ENCODE measurements around the gene MYO1D.

DNA sequence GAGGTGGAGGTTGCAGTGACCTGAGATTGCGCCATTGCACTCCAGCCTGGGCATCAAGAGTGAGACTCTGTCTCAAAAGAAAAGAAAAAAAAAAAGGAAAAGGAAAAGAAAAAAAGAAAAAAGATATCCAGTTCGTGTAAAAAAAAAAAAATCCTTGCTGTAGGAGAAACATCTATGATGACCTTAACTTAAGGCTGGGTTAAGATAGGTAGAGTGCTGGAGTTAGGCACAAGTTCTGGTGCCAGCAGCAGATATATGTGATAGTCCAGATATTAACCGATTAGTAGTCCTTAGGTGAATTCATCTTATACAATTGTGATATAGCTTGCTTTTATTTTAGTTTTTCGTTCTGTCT, 415.4 kb downstream of the MYO1D start:
- TF ChIP-seq, protein P1, sequence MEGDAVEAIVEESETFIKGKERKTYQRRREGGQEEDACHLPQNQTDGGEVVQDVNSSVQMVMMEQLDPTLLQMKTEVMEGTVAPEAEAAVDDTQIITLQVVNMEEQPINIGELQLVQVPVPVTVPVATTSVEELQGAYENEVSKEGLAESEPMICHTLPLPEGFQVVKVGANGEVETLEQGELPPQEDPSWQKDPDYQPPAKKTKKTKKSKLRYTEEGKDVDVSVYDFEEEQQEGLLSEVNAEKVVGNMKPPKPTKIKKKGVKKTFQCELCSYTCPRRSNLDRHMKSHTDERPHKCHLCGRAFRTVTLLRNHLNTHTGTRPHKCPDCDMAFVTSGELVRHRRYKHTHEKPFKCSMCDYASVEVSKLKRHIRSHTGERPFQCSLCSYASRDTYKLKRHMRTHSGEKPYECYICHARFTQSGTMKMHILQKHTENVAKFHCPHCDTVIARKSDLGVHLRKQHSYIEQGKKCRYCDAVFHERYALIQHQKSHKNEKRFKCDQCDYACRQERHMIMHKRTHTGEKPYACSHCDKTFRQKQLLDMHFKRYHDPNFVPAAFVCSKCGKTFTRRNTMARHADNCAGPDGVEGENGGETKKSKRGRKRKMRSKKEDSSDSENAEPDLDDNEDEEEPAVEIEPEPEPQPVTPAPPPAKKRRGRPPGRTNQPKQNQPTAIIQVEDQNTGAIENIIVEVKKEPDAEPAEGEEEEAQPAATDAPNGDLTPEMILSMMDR (IDR thresholded peaks at IDR 0.05; ENCODE audit: insufficient read depth, low read depth, low read length): no peak
- TF ChIP-seq EZH2 (IDR thresholded peaks at IDR 0.05; ENCODE audit: insufficient read depth, low read length): no peak
